Activated CD4-positive, alpha-beta T cell treated with anti-CD3 and anti-CD28 coated beads, Interleukin-2, amount 10 ng/mL, durations not matched to agents 7 days and 5 days (primary cell): ENCODE results near the gene SSC5D. TPM values are rescaled to one million over a fixed set of nuclear protein-coding genes. Genes with fewer than 3 reads are reported as not detected.

Experiments used
- CTCF ChIA-PET: fragments of 350-600 bp; sonication (Branson Sonifier 250); formaldehyde crosslinking; loops from one replicate; lab custom pipeline; 2021; ENCODE audit warnings: antibody characterized with exemption; lab: Charles Lee
- POLR2A ChIA-PET: fragments of 350-600 bp; sonication (Branson Sonifier 250); formaldehyde crosslinking; loops from one replicate; lab custom pipeline; 2021; ENCODE audit warnings: antibody characterized with exemption; lab: Charles Lee
- DNase-seq: peaks from one replicate; pipeline ENCODE4 v3.0.0-alpha.2; 2020
- H3K27ac Mint-ChIP-seq: one replicate; pipeline ENCODE4 v1.8.0; 2021; ENCODE audit warnings: mild to moderate bottlenecking, moderate library complexity, mixed read lengths
- H3K27me3 Mint-ChIP-seq: one replicate; pipeline ENCODE4 v1.8.0; 2021; ENCODE audit warnings: mixed read lengths
- H3K36me3 Mint-ChIP-seq: one replicate; pipeline ENCODE4 v1.8.0; 2021; ENCODE audit warnings: low read depth, mixed read lengths
- H3K4me1 Mint-ChIP-seq: one replicate; pipeline ENCODE4 v1.8.0; 2021; ENCODE audit warnings: mixed read lengths
- H3K4me3 Mint-ChIP-seq: one replicate; pipeline ENCODE4 v1.8.0; 2021; ENCODE audit warnings: mild to moderate bottlenecking, moderate library complexity, mixed read lengths
- H3K9me3 Mint-ChIP-seq: one replicate; pipeline ENCODE4 v1.8.0; 2021; ENCODE audit warnings: mixed read lengths
- total RNA-seq, 2 experiments: library from RNA; stranded (reverse); gene quantifications; one replicate each; pipeline ENCODE4 v1.2.3, GENCODE V29; 2021

The SSC5D gene
- under 1 TPM; 0.42 to 0.98 TPM for total RNA-seq

DNA sequence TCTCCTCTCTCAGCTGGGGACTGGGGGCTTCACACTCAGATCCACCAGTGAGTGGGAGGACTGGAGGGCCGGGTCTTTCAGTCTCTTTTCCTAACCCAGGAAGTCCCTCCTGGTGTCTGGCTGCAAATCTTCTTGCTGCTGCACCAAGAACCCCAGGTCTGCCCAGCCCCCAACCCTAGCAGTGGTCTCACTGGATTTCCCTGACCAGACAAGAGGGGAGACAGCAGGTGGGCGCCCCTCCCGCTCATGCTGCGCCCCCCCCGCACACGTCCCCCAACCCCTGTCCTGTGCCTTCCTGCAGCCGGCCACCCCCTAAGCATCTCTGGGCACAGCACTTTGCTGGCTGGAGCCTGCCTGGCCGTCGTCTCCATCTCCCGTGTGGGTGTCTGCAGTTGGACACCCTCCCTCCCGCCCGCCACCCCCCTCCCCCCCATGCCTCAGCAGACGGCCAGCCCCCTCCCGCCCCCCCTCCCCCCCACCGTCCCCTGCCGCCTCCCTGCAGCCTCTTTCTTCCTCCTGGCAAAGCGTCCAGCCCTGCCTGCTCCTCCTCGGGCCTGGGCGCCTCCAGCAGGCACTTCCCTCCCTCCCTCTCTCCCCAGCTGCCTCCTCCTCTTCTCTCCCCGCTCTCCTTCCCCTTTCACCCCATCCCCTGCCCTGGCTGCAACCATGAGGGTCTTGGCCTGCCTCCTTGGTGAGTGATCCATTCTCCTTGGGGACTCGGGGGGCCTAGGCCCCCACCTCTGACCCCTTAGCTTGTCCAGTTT, at the start of gene SSC5D:
SSC5D (plus strand) TSS at position 513 of the 764 bp plus-strand sequence; CDS start at position 667, 154 bp downstream.
- H3K27ac Mint-ChIP-seq = peak within 1 kb of the TSS; percentile 62
- CTCF ChIA-PET = interaction anchor here (1.2 to 2.0 kb wide), 2 partner anchors 16 kb away, joined by 4 to 15 read pairs; no protein-coding TSS in a partner anchor
- H3K27me3 Mint-ChIP-seq = peaks cover 2% of the 10 kb centered on the region
- peaks cover 1% of the 10 kb centered on the region for H3K36me3 Mint-ChIP-seq
- H3K4me3 Mint-ChIP-seq = no peak within 1 kb of the TSS
- no peak for DNase-seq
- POLR2A ChIA-PET = no interaction called here
- peaks cover 8% of the 10 kb centered on the region for H3K4me1 Mint-ChIP-seq
- H3K9me3 Mint-ChIP-seq = no peaks in the 10 kb centered on the region

DNA sequence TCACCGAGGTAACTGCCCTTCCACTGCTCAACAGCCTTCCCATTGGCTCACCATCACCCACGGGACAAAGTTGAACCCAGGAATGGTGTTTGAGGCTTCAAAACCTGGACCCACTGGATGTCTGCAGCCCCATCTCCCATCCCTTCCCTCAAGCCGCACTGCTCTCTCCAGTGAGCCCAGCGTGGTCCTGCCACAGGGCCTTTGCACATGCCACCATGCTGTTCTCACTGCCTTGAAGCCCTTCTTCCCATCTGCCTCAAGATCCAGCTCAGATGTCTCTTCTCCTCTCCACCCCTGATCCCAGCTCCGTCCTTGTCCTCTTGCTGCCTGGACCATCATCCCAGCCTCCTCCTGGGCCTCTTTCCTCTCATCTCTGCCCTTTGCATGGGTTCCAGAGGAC, 49.2 kb upstream of the SSC5D start:
- Mint-ChIP-seq H3K4me3 (no peak overlapping the region), H3K27ac (no peak overlapping the region), H3K4me1 (peaks cover 15% of the 10 kb centered on the region), H3K9me3 (no peaks in the 10 kb centered on the region), H3K36me3 (no peaks in the 10 kb centered on the region), H3K27me3 (peaks cover 60% of the 10 kb centered on the region)
- no peak for DNase-seq
- ChIA-PET CTCF (no interaction called here), POLR2A (no interaction called here)

DNA sequence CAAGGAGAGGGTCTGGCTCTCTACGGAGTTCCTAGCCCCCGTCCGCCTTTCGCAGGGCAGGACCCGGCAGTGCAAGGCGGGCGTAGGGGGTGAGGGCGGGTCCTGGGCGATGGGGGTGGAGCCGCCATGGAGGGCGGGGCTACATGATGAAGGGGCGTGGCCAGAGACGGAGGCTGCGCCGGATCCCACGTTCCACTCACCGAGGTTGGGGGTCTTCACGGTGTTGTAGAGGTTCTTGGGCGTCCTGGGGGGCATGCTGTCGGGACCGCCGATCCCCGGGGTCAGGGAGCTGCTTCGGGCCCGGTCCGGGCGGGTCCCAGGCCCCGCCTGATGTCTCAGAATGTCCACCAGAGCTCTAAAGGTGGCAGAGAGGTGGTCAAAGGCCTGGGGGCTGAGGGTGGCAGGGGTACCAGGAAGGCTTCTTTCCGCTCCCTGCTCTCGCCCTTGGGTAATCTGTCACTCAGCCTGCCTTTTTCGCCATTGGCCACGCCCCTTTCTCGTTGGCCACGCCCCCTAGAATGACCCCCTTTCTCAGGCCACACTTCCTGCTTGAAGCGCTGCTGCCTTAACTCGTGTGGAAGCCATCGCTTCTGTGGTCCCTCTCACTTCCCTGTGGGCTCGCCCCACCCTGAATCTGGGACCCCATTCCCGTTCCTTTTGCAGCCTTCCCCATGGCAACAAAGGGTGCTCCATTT, 47.7 kb upstream of the SSC5D start:
- Mint-ChIP-seq H3K4me3 (no peak overlapping the region), H3K27ac (no peak overlapping the region), H3K9me3 (no peaks in the 10 kb centered on the region), H3K36me3 (no peaks in the 10 kb centered on the region), H3K27me3 (peaks cover 70% of the 10 kb centered on the region), H3K4me1 (peaks cover 15% of the 10 kb centered on the region)
- no peak for DNase-seq
- POLR2A ChIA-PET = no interaction called here
- CTCF ChIA-PET = no interaction called here

DNA sequence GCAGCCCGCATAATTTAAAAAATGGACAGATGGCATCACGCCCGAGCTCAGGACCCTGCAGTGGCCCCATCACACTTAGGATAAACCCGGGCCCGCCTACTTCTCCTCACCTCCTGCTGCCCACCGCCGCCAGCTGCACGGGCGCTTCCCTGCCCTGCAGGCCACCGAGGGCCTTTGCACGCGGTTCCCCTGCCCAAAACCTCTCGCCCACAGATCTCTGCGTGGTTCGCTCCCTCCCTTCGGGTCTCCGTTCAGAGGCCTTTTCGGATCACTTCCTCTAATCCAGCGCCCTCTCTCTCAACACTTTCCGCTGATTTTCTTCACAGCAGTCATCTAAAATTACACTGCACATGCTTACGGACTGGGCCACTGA, 46.9 kb upstream of the SSC5D start:
- no peak for DNase-seq
- Mint-ChIP-seq H3K36me3 (no peaks in the 10 kb centered on the region), H3K4me3 (no peak overlapping the region), H3K4me1 (peaks cover 15% of the 10 kb centered on the region), H3K27ac (no peak overlapping the region), H3K27me3 (peaks cover 71% of the 10 kb centered on the region), H3K9me3 (no peaks in the 10 kb centered on the region)
- POLR2A ChIA-PET = no interaction called here
- CTCF ChIA-PET = interaction anchor here (0.7 kb wide), 1 partner anchor 12 kb away, joined by 3 read pairs; no protein-coding TSS in a partner anchor

DNA sequence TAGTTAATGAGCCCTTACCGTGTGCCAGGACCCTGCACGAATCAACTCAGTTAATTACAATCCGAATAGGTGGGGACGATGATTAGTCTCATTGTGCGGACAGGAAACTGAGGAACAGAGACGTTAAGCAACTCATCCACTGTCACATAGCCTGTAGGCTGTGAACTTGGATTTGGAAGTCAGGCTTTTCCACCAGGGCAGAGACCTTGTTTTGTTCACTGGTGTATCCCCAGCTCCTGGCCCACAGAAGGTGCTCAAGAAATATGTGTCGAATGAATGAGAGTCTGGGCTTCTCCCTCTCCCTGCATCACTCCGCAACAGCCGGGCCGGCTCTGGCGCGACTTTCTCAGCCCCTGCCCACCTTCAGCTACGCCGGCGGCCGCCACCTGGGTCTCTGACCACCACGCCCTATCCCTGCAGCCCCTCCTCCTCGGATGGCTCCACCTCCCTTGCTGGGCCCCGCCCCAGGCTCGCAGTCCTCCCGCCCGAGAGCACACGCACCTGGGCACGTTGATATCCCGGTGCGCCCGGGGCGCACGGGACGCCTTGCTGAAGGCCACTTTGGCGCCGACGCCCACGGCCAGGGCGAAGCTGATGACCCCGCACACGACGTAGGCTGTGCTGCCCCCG, 46.4 kb upstream of the SSC5D start:
- Mint-ChIP-seq H3K4me1 (peaks cover 15% of the 10 kb centered on the region), H3K4me3 (no peak overlapping the region), H3K27me3 (peaks cover 67% of the 10 kb centered on the region), H3K27ac (no peak overlapping the region), H3K9me3 (no peaks in the 10 kb centered on the region), H3K36me3 (no peaks in the 10 kb centered on the region)
- no peak for DNase-seq
- ChIA-PET POLR2A (no interaction called here), CTCF (interaction anchor here (0.6 to 0.7 kb wide), 2 partner anchors 12 to 352 kb away, joined by 3 read pairs; no protein-coding TSS in a partner anchor)

DNA sequence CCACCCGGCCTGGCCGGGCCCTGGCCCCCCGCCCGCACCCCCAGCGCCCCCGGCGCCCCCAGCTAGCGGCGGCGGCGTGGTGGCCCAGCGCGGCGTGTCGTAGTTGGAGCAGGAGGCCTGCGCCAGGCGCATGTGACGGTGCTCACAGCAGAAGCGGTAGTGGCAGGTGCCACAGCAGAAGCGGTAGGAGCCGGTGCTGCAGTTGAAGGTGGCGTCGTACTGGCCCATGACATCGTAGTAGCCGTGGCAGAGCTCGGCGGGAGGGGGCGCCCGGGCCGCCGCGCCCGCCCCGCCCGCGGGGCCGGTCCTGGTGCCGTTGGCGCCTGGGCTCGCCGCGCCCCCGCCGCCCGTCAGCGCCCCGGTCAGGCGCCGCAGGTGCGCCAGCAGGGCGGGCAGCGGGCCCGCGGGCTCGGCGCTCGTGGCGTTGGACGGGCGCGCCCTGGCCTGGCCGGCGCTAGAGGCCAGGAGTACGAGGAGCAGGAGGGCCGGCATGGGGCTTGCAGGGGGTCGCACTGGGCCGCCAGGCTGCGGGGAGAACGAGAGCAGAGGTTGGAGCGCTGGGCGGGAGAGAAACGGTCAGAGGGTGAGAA, 45.8 kb upstream of the SSC5D start:
- ChIA-PET CTCF (interaction anchor here (0.6 kb wide), 1 partner anchor 353 kb away, joined by 3 read pairs; no protein-coding TSS in a partner anchor), POLR2A (no interaction called here)
- no peak overlapping the region for H3K4me3 Mint-ChIP-seq
- peaks cover 15% of the 10 kb centered on the region for H3K4me1 Mint-ChIP-seq
- no peaks in the 10 kb centered on the region for H3K9me3 Mint-ChIP-seq
- DNase-seq = no peak
- H3K36me3 Mint-ChIP-seq = no peaks in the 10 kb centered on the region
- no peak overlapping the region for H3K27ac Mint-ChIP-seq
- peaks cover 61% of the 10 kb centered on the region for H3K27me3 Mint-ChIP-seq

DNA sequence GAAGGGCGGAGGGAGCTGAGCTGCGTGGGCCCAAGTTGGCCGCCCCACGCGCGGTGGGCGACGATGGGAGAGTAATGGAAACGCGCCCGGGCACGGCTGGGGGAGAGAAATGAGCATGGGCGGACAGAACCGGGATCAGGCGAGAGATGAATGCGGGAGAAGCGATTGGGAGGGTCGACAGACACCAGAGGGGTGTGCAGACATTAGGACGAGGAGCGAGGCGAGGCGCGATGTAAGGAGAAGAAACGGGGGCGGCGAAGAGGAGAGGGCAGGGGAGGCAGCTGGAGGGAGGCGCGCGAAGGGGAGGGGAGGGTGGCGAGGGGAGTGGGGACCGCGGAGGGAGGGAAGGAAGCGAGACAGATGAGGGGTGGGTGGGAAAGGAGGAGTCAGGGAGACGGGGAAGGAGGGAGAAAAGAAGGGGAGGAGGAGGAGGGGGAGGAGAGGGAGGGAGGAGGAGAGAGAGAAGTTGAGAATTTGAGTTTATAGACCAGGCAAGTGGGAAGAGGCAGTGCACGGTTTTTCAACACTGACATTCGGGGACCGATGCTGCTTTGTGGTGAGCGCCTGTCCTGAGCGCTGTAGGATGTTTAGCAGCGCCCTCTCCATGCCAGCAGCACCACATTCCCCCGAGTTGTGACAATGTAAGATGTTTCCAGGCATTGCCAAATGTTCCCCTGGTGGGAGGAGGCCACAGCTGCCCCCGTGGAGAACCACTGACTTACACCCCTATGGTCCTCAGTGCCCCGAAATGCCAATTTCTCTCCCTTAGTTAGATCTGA, 45.0 kb upstream of the SSC5D start, which contains the start of gene SHISA7:
SHISA7 (minus strand) TSS at position 256 of the 779 bp plus-strand sequence. CDS start 437 bp downstream, outside the sequence.
- CTCF ChIA-PET = no interaction called here
- no peak within 1 kb of the TSS for H3K4me3 Mint-ChIP-seq
- no peaks in the 10 kb centered on the region for H3K9me3 Mint-ChIP-seq
- peaks cover 59% of the 10 kb centered on the region for H3K27me3 Mint-ChIP-seq
- H3K36me3 Mint-ChIP-seq = no peaks in the 10 kb centered on the region
- H3K27ac Mint-ChIP-seq = no peak within 1 kb of the TSS
- POLR2A ChIA-PET = no interaction called here
- H3K4me1 Mint-ChIP-seq = peaks cover 15% of the 10 kb centered on the region
- no peak for DNase-seq

DNA sequence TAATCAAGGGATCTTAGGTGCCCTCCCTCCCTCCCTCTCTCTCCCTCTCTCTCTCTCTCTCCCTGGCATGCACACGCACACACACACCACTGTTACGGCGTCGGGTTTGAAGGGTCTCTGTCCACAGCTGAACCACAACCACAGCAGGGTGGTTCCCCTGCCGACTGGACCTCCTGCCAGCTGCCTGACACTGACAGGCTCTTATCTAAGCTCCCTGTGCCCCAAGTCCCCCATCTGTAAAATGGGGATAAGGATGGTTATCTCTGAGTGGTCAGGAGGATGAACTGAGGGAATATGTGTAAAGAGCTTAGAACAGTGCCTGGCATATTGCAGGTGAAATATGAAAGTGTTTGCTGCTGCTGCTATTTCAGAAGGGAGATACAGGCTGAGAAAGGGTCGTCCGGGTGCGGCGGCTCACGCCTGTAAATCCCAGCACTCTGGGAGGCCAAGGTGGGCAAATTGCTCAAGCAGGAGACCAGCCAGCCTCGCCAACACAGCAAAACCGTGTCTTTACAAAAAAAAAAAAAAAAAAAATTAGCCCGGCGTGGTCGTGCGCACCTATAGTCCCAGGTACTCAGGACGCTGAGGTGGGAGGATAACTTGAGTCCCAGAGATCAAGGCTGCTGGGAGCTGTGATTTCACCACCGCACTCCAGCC, 44.3 kb upstream of the SSC5D start:
- Mint-ChIP-seq H3K27me3 (peaks cover 55% of the 10 kb centered on the region), H3K9me3 (no peaks in the 10 kb centered on the region), H3K36me3 (no peaks in the 10 kb centered on the region), H3K4me3 (no peak overlapping the region), H3K27ac (no peak overlapping the region), H3K4me1 (peaks cover 15% of the 10 kb centered on the region)
- ChIA-PET POLR2A (interaction anchor here (0.6 kb wide), 2 partner anchors 125 to 1235 kb away, joined by 4 to 5 read pairs; no protein-coding TSS in a partner anchor), CTCF (no interaction called here)
- no peak for DNase-seq

DNA sequence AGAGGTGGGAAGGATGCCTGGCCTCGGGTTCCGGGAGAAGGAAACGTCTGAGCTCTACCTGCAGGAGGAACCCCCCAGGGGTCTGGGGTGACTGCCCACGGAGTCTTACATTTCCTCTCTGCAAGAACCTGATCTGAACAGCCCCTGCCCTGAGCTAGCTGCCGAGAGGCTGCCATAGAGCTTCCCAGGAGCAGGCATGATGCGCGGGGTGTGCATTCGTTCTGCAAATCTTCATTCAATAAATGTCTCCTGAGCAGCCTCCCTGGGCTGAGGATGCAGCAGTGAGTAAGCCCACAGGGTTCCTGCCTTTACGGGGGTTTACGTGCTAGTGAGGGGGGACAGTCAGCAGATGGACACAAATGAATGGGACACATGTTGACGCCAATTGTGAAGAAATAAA, 43.6 kb upstream of the SSC5D start:
- Mint-ChIP-seq H3K27ac (peak overlapping the region; percentile 60), H3K9me3 (no peaks in the 10 kb centered on the region), H3K27me3 (peaks cover 48% of the 10 kb centered on the region), H3K4me3 (no peak overlapping the region), H3K36me3 (no peaks in the 10 kb centered on the region), H3K4me1 (peaks cover 15% of the 10 kb centered on the region)
- DNase-seq = no peak
- ChIA-PET CTCF (no interaction called here), POLR2A (interaction anchor here (0.6 kb wide), 2 partner anchors 124 to 1236 kb away, joined by 4 to 5 read pairs; no protein-coding TSS in a partner anchor)

DNA sequence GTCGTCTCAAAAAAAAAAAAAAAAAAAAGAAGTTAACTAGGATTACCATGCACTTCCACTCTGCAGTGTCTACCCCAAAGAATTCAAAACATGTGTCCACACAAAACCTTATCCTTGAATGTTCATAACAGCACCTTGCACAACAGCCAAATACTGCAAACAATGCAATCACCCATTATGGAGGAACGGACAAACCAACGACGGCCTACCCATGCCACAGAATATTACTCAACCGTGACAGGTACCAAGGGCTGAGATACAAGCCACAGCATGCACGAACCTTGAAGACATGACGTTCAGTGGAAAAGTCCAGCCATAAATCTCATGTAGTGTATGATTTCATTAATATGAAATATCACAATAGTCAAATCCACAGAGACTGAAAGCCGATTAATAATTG, 42.2 kb upstream of the SSC5D start:
- no peak for DNase-seq
- H3K36me3 Mint-ChIP-seq = no peaks in the 10 kb centered on the region
- H3K4me3 Mint-ChIP-seq = no peak overlapping the region
- no peaks in the 10 kb centered on the region for H3K9me3 Mint-ChIP-seq
- H3K4me1 Mint-ChIP-seq = peaks cover 11% of the 10 kb centered on the region
- ChIA-PET POLR2A (interaction anchor here (0.5 kb wide), 1 partner anchor 107 kb away, joined by 3 read pairs; no protein-coding TSS in a partner anchor), CTCF (interaction anchor here (0.5 kb wide), 1 partner anchor 571 kb away, joined by 4 read pairs; no protein-coding TSS in a partner anchor)
- peaks cover 49% of the 10 kb centered on the region for H3K27me3 Mint-ChIP-seq
- no peak overlapping the region for H3K27ac Mint-ChIP-seq

DNA sequence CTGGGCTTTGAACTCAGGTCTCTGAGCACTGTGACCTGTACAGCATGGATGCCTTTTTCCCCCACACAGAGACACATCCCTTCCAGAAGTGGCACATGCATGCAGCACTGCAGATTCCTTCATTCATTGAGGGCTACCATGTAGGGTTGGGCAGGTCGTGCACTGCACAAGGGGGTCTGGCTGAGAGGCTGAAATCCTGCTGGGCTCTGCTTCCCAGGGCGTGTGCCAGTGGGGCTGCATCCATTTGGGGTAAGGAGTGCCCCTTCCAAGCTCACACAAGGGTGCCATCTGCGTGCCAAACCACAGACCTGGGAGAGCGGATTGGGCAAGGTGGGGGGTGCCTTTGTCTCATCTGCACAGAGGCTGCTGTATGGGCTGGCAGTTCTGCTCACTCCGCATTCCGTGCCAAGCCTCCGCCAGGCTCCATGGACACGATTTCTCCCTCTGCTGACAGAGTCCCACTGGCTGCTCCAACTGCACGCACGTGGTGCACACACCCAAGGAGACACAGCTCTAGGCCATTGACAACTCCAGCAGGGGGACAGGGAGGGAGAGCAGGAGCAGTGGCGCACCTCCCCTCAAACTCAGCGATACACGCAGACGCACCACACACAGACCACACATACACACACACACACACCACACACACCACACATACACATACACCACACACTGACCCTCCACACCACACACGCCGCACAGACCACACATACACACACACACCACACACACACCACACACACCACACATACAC, 40.6 kb upstream of the SSC5D start:
- DNase-seq = no peak
- H3K27me3 Mint-ChIP-seq = peaks cover 46% of the 10 kb centered on the region
- POLR2A ChIA-PET = no interaction called here
- H3K27ac Mint-ChIP-seq = no peak overlapping the region
- no peak overlapping the region for H3K4me3 Mint-ChIP-seq
- CTCF ChIA-PET = no interaction called here
- peaks cover 2% of the 10 kb centered on the region for H3K4me1 Mint-ChIP-seq
- no peaks in the 10 kb centered on the region for H3K36me3 Mint-ChIP-seq
- no peaks in the 10 kb centered on the region for H3K9me3 Mint-ChIP-seq
